Right renal pelvis (tissue), 4 donors: ENCODE results near the gene LCAT. TPM values are rescaled to one million over a fixed set of nuclear protein-coding genes. Genes with fewer than 3 reads are reported as not detected.
A peak's percentile ranks its signal among the peaks of the same experiment; 100 is the strongest.
"Not testable (repeated sequence)": the region's sequence is repeated elsewhere in the genome, so short reads cannot be mapped to it uniquely, and the experiment has no call there.

Experiments
- DNase-seq, 4 donors: peaks; one replicate each; pipeline ENCODE4 v3.0.0-alpha.2; 2013; ENCODE audit warnings: low read depth in 4 of 4, low spot score in 3 of 4, missing footprints in 1 of 4
- polyA plus RNA-seq, 4 donors: library from polyadenylated mRNA; unstranded; fragments of 120-200 nt; gene quantifications; one replicate each; pipeline ENCODE4 v1.2.1, GENCODE V29; 2013; ENCODE audit not compliant: insufficient read length in 4 of 4

Gene LCAT
- polyA plus RNA-seq, 4 donors: 15.8 to 21.7 (median 19.1) TPM

DNA sequence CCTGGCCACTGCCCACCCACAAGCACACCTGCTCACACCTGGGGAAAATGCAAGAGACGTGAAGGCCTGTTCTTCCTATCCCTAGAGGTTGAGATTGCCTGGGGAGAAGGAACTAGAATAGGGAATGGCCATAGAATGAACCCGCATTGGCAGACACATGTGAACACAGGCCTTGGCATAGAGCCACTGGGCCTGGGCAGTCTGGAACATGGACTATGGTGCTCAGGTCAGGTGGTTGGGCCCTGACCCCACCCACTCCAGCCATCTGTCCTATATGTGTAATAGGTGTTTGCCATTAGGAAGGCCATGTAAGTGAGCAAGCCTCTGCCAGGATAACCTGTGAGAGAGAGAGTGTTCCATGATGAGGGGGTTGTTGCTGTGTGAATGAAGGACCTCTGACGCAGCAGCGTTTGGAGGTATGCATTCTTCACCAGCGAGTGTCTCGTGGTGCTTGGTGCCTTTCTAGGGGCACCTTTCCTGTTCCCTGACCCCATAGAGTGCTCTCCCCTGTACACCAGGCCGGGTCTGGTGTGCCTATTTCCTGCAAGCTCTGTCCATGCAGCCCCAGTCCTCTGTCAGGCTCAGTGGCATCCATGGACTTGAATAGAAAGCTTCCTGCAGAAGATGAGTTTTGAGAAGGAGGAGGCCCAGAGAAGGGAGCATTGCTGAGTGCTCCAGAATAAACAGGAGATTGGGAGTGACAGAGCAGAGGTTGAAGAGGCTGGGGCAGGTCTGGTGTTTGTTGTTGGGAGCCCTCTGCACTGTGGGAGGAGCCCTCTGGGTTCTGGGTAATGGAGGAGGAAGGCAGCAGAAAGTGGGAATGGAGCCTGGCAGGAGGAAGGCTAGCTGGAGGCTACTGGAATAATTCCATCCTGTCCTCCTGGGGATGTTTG, 27.8 kb downstream of the LCAT start:
- no peak for DNase-seq

DNA sequence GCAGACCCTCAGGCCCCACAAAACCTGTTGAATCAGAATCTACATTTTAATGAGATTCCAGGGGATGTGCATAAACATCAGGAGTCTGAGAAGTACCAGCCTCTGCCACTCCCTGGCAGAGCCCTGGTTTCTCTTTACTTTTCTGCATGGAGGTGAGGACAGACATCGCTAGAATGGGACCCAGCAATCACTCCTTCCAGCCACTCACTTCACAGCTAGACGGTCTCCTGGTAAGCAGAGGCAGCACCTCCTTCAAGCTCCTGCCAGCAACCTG, 28.5 kb downstream of the LCAT start:
- not testable (repeated sequence) for DNase-seq

DNA sequence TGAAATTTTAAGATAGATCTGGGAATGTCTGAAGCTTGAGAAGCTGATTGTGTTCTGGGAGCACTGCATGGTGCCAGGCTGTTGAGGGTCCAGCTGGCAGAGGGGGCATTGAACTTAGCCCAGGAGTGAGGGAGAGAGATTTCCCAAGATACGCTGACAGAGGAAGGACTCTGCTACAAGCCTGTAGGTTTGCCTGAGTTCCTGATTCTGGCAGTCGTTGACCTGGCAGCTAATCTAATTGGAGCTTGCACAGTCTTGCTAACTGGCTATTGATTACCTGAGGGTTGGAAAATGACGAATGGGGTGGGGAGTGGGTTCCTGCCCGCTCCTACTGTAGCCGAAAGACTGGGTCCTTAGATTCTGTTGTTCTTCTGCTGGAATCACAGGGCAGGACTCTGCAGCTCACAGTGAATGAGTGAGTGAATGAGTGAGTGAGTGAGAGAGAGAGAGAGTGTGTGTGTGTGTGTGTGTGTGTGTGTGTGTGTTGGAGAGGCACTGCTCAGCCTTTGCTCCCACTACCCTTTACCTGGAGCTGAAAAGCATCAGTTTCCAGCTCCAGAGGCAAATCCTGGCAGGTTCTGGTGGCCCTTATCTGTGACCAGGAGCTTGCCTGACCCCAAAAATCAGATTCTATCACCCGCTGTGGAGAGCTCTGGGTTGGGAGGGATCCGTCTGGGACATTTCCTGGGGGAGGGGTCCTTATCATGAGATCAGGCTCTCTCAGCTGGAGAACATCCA, 29.0 kb downstream of the LCAT start:
- DNase-seq: no peak

DNA sequence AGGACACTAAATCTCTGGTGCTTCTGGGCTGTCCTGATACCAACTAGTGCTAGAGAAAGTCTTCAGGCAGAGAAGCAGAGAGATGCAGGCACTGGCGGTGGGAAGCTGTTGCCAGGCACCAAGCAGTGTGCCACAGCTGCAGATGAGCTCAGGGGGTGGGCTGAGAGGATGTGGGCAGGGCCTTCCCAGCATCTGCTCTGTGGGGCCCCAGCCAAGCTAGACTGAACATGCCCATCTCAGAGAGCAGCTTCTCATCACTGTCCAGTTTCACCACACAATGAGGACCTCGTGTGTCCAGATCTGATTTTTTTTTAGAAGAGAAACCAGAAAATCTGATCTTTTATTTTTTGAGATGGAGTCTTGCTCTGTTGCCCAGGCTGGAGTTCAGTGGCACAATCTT, 33.8 kb downstream of the LCAT start:
- no peak for DNase-seq

DNA sequence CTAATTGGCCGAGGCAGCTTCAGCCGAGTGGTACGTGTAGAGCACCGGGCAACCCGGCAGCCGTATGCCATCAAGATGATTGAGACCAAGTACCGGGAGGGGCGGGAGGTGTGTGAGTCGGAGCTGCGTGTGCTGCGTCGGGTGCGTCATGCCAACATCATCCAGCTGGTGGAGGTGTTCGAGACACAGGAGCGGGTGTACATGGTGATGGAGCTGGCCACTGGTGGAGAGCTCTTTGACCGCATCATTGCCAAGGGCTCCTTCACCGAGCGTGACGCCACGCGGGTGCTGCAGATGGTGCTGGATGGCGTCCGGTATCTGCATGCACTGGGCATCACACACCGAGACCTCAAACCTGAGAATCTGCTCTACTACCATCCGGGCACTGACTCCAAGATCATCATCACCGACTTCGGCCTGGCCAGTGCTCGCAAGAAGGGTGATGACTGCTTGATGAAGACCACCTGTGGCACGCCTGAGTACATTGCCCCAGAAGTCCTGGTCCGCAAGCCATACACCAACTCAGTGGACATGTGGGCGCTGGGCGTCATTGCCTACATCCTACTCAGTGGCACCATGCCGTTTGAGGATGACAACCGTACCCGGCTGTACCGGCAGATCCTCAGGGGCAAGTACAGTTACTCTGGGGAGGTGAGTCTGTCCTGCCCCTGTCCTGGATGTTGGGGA, 34.7 kb downstream of the LCAT start:
- no peak for DNase-seq

DNA sequence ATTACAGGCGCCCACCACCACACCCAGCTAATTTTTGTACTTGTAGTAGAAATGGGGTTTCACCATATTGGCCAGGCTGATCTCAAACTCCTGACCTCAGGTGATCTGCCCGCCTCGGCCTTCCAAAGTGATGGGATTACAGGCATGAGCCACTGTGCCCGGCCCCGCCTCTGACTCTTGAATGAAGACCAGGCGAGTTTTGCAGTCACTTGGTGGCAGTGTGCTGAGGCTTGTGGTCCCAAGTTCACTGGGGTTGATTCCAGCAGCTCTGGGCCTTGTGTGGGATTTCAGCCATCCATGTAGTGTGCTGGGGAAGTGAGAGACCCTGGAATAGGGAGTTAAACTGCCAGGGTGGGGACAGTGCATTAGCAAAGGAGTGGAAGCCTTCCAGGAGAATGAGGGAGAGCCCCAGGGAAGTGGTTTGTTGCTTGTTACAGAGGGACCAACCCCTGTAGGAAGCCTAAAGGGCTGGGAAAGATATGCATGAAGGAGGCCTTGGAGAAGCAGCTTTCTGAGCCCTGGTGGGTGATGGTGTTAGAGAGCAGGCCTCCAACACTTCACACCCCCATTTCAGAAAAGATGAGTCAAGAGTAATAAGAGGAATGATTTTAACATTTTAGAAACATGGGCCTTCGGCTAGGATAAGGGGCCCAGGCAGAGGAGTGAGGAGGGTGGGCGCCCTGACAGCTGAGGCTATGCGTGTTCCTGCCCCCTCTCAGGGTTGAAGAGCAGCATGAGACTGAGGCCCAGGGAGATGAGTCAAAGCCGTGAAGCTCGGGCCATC, 36.3 kb downstream of the LCAT start:
- no peak for DNase-seq

DNA sequence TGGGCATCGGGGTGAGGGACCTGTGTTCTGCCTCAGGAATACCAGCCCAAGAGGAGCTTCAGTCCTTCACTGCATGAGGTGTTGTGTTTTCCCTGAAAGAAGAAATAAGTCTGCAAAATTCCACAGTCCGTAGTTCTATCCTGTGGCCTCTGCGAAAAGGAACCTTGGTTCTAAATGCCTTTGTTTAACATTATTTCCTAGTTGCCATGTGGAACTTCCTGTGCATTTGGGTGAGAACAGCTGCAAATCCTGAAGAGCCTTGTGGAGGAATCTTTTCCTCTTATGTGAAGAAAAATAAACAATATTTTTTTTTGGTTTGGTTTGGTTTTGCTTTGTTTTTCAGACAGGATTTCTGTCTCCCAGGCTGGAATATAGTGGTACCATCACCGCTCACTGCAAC, 41.1 kb downstream of the LCAT start:
- DNase-seq: no peak

DNA sequence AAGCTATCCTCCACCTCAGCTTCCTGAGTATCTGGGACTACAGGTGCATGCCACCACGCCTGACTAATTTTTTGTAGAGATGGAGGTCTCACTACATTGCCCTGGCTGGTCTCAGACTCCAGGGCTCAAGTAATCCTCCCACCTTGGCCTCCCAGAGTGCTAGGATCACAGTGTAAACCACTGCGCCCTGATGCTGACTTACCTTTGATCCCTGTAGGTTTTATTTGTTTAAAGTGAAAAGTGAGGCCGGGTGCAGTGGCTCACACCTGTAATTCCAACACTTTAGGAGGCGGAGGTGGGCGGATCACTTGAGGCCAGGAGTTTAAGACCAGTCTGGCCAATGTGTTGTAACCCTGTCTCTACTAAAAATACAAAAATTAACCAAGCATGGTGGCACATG, 42.2 kb downstream of the LCAT start:
- DNase-seq: no peak

DNA sequence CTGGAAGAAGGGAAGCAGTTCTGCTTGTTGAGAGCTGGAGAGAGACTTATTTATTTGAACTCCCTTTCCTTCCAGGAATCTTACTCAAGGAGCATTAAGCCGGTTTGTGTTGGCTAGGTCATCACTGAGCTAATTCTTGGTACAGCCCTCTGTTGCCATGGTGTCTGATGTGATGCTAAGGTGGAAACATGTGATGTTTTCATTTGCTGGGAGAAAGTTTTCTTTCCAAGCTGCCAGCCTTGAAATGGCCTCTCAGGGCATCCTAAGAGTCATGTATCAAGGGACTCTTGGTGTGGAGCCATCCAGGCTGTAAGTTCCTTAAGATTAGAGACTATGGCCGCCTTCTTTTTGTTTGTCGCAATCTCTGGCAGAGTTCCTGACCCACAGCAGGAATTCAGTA, 46.7 kb downstream of the LCAT start:
- no peak for DNase-seq

DNA sequence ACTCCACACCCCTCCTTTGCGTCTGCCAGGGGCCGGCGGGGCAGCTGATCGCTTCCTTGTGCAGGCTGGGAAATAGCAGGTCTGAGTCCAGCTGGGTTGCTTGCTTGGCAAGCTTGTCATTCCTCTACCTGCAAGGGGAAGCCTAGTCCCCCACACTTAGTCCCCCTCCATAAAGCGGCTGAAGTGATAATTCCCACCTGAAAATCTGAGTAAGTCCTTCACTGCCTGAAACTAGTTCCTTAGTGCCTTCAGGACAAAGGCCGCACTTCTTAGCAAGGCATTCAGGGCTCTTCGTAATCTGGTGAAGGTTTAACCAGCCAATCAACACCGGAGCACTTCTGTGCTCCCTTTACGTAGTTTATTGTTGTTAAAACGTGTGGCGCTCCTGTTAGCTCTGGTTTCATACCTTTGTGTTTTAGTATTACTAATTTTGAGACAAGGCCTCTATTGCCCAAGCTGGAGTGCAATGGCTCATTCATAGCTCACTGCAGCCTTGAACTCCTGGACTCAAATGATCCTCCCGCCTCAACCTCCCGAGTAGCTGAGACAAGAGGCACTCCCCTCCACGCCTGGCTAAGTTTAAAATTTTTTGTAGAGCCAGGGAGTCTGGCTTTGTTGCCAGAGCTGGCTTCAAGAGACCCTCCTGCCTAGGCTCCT, 50.0 kb downstream of the LCAT start:
- no peak for DNase-seq

DNA sequence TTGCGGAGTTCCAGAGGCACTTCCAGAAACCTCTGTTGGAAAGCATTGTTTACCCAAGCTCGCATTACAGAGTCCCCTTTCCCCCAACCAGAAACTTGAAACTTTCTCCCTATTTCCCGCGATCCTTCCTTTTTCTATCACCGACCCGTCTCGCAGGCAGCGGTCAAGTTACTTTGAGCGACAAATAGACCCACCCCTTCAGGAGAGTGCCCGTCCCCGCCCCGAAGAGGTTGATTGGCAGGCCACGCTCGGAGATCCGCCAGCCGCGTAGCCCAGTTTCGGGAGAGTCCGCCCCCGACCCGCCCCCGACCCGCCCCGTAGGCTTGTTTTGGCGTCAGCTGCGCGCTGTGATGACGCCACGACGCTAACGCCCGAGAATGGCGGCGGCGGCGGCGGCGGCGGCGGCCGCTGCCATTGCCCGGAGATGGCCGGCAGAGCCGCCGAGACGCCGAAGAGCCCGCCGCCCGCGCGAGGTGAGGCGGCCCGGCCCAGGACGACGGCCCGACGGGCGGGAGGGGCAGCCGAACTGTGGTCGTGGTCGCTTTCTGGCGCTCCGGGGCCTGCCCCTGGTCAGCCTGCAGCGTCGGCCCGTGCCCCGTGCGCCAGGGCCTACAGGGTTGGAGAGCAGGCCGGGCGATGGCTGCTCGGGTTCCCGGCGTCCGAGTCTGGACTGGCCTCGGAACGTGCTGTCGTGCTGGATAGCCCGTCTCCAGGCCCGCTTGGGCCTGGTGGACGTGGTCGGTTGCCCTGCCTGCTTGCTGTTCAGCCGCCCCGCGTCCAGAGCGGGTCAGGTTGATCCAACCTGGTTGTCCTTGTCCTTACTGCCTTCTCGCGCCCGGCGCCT, 50.8 kb downstream of the LCAT start, which contains the start of gene PSKH1:
Gene PSKH1, plus strand, starts transcription at position 356 of the 844 bp plus-strand sequence. CDS start 15,496 bp downstream, outside the sequence.
- peak; percentile 87 to 91 (median 88) for DNase-seq

DNA sequence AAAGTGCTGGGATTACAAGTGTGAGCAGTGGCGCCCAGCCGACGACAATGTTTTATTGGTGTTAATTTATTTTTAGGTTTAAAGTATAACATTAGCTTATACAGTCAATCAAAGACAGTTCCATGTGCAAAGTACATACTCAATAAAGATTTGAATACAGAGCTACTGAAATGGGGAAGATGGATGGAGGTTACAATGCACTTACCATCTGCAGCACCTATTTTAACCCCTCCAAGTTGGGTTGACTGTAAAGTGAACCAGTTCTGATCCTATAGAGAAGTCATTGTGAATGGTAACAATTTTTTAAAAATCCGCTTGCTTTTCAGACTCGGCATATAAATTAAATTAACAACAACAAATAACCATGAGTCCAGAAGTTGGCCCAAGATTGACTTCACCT, 51.5 kb downstream of the LCAT start:
- DNase-seq: no peak

Other genes with a start within 250 kb of the LCAT start
- 10 to 100 TPM; 20.5 to 24.9 (median 21.5) TPM for gene GFOD2, start 224.8 kb downstream of the LCAT start, polyA plus RNA-seq
- gene RANBP10, start 137.6 kb downstream of the LCAT start, polyA plus RNA-seq: 10 to 100 TPM; 21.6 to 28.5 (median 22.3) TPM
- 1 to 10 TPM; 7.3 to 9.0 (median 7.7) TPM for gene TSNAXIP1, start 137.2 kb downstream of the LCAT start, polyA plus RNA-seq
- 10 to 100 TPM; 30.4 to 33.8 (median 32.1) TPM for gene THAP11, start 101.8 kb downstream of the LCAT start, polyA plus RNA-seq
- 100 to 1,000 TPM; 121 to 130 (median 129) TPM for gene NUTF2, start 97.2 kb downstream of the LCAT start, polyA plus RNA-seq
- 10 to 100 TPM; 42.0 to 51.5 (median 46.9) TPM for gene CENPT, start 96.4 kb downstream of the LCAT start, polyA plus RNA-seq
- 10 to 100 TPM; 80.6 to 93.6 (median 86.7) TPM for gene EDC4, start 71.1 kb downstream of the LCAT start, polyA plus RNA-seq
- under 1 TPM in 2 of 4 donors, not detected in 2; 0.31 to 0.95 TPM for gene NRN1L, start 59.2 kb downstream of the LCAT start, polyA plus RNA-seq
- gene PSKH1, start 50.9 kb downstream of the LCAT start, polyA plus RNA-seq: 10 to 100 TPM; 33.7 to 41.8 (median 37.9) TPM
- gene CTRL, start 12.3 kb downstream of the LCAT start, polyA plus RNA-seq: 1 to 10 TPM; 3.0 to 8.9 (median 5.7) TPM
- gene PSMB10, start 7.3 kb downstream of the LCAT start, polyA plus RNA-seq: 10 to 100 TPM; 20.0 to 30.3 (median 21.3) TPM
- gene SLC12A4, start 24.5 kb upstream of the LCAT start, polyA plus RNA-seq: 10 to 100 TPM; 33.6 to 38.0 (median 36.5) TPM
- under 1 TPM in 3 of 4 donors, not detected in 1; 0.06 to 0.37 (median 0.14) TPM for gene DPEP3, start 36.4 kb upstream of the LCAT start, polyA plus RNA-seq
- gene DPEP2, start 55.4 kb upstream of the LCAT start, polyA plus RNA-seq: under 1 TPM; 0.44 to 0.78 (median 0.70) TPM
- not detected for gene DPEP2NB, start 71.8 kb upstream of the LCAT start, polyA plus RNA-seq
- 10 to 100 TPM in 3 of 4 donors, 1 to 10 TPM in 1; 9.9 to 12.1 (median 10.9) TPM for gene DDX28, start 79.1 kb upstream of the LCAT start, polyA plus RNA-seq
- gene DUS2, start 79.2 kb upstream of the LCAT start, polyA plus RNA-seq: 10 to 100 TPM; 13.2 to 17.2 (median 15.1) TPM
- gene NFATC3, start 141.2 kb upstream of the LCAT start, polyA plus RNA-seq: 10 to 100 TPM; 32.2 to 39.0 (median 35.9) TPM